Measurements from ENCODE around the gene CDA. TPM values are rescaled to one million over a fixed set of nuclear protein-coding genes. Genes with fewer than 3 reads are reported as not detected.

CDA gene
- total and polyA plus RNA-seq, 9 of the 15 experiments (the other 6 are each of a cell fraction or from before 2014, with no cell fraction given), result not detected

DNA sequence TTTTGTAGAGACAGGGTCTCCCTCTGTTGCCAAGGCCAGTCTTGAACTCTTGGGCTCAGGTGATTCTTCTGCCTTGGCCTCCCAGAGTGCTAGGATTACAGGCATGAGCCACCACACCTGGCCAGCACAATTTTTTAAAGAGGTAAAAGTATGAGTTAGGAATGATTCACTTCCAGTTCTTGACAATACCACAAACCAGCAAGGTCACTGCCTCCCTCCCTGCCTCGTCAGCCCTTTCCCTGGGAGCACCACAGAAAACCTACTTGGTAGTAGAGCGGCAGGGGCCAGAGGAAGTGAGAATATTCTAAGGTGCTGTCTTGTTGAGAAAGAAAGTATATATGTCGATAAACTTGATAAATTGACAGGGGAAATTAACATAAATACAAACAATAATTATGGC lies 10.8 kb upstream of the CDA start:
- CTCF ChIA-PET (ENCODE audit: low intra/inter-chr PET ratio), result no interaction called here
- H3K27ac ChIP-seq (ENCODE audit: extremely low read depth, low read depth, low read length), result no peak overlapping the region
- peaks cover 6 to 8% of the 10 kb centered on the region in 2 experiments; a peak in 3 of 5 replicates for H3K27me3 ChIP-seq (ENCODE audit: control insufficient read depth in 2 of 2, insufficient read depth in 2 of 2, low read length in 2 of 2)
- H3K36me3 ChIP-seq (ENCODE audit: control insufficient read depth, insufficient read depth, low read length), result no peaks in the 10 kb centered on the region
- H4K20me1 ChIP-seq (replicated peaks; ENCODE audit: control insufficient read depth, insufficient read depth, low read length), result no peaks in the 10 kb centered on the region
- H2AFZ ChIP-seq (ENCODE audit: low read depth, low read length), result 0 out of 2 replicates have a peak overlapping the region, but pooled peaks have one; percentile 71
- FAIRE-seq (no peak), DNase-seq (ENCODE audit: extremely low read depth in 1 of 4, low spot score in 3 of 4) (no peak), ATAC-seq (no peak)
- BruUV-seq (replicated peaks), result no TSS peak
- no peaks in the 10 kb centered on the region for H3K9me1 ChIP-seq (ENCODE audit: control insufficient read depth, insufficient read depth, low read length)
- H3K4me3 ChIP-seq, result no peak overlapping the region
- no peaks in the 10 kb centered on the region for H3K79me2 ChIP-seq (ENCODE audit: control insufficient read depth, insufficient read depth, low read length)
- no peak overlapping the region for H3K4me2 ChIP-seq (ENCODE audit: insufficient read depth, low read length)
- WGBS (ENCODE audit: insufficient coverage, low coverage, missing lambda C conversion rate), result 50% methylated on average over 3 of the region's 3 CpGs
- H3K4me1 ChIP-seq (replicated peaks in 1 of 2; ENCODE audit: control insufficient read depth in 2 of 2, insufficient read depth in 2 of 2, low read length in 2 of 2), result peaks cover 0 to 9% of the 10 kb centered on the region in 2 experiments; a peak in 2 of 5 replicates
- no peak for TF ChIP-seq SRSF7 (optimal IDR thresholded peaks at IDR 0.05; ENCODE audit: low read depth, low read length)
- no peak for TF ChIP-seq CEBPG (CRISPR knock-in tag; IDR thresholded peaks at IDR 0.05)
- no peak for TF ChIP-seq CEBPG (tag; conservative IDR thresholded peaks at IDR 0.05 in 1 of 2, IDR thresholded peaks at IDR 0.05 in 1 of 2)
- TF ChIP-seq, protein P1, sequence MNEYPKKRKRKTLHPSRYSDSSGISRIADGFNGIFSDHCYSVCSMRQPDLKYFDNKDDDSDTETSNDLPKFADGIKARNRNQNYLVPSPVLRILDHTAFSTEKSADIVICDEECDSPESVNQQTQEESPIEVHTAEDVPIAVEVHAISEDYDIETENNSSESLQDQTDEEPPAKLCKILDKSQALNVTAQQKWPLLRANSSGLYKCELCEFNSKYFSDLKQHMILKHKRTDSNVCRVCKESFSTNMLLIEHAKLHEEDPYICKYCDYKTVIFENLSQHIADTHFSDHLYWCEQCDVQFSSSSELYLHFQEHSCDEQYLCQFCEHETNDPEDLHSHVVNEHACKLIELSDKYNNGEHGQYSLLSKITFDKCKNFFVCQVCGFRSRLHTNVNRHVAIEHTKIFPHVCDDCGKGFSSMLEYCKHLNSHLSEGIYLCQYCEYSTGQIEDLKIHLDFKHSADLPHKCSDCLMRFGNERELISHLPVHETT (CRISPR knock-in tag; conservative IDR thresholded peaks at IDR 0.05 in 1 of 2, IDR thresholded peaks at IDR 0.05 in 1 of 2), result no peak
- TF ChIP-seq SREBF2 (CRISPR knock-in tag; IDR thresholded peaks at IDR 0.05), result no peak
- no peak for TF ChIP-seq GATAD2B (IDR thresholded peaks at IDR 0.05; ENCODE audit: borderline replicate concordance)
- no peak for TF ChIP-seq ZNF384 (IDR thresholded peaks at IDR 0.05; ENCODE audit: low read depth, low read length)
- TF ChIP-seq SOX6 (IDR thresholded peaks at IDR 0.05), result no peak
- TF ChIP-seq, protein P2, sequence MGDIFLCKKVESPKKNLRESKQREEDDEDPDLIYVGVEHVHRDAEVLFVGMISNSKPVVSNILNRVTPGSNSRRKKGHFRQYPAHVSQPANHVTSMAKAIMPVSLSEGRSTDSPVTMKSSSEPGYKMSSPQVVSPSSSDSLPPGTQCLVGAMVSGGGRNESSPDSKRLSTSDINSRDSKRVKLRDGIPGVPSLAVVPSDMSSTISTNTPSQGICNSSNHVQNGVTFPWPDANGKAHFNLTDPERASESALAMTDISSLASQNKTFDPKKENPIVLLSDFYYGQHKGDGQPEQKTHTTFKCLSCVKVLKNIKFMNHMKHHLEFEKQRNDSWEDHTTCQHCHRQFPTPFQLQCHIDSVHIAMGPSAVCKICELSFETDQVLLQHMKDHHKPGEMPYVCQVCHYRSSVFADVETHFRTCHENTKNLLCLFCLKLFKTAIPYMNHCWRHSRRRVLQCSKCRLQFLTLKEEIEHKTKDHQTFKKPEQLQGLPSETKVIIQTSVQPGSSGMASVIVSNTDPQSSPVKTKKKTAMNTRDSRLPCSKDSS (IDR thresholded peaks at IDR 0.05; ENCODE audit: low read depth, partially characterized antibody), result no peak
- TF ChIP-seq CREBBP (IDR thresholded peaks at IDR 0.05; ENCODE audit: low read depth, low read length), result no peak
- TF ChIP-seq CTBP1 (IDR thresholded peaks at IDR 0.05; ENCODE audit: borderline replicate concordance), result no peak
- TF ChIP-seq TRIM24 (IDR thresholded peaks at IDR 0.05), result no peak
- in situ Hi-C loops (cut with MboI), result no loop called here
- no peak overlapping the region for H3K9ac ChIP-seq (ENCODE audit: insufficient read depth in 1 of 2, low read depth in 2 of 2, low read length in 2 of 2)
- H3K9me3 ChIP-seq (replicated peaks; ENCODE audit: control insufficient read depth, insufficient read depth, low read depth, low read length), result no peaks in the 10 kb centered on the region
- POLR2A ChIA-PET, result no interaction called here
- intact Hi-C loops (cut with micrococcal nuclease), result no loop called here
